GM12891 (cell line): Measurements from ENCODE around the gene CDH4.

Experiments used
- DNase-seq: peaks from one replicate; pipeline ENCODE4 v3.0.0; 2011; ENCODE audit warnings: low spot score; ENCODE audit not compliant: insufficient read length
- FAIRE-seq: peaks from 2 replicates; lab custom pipeline; 2011; peaks lifted over from hg19 to GRCh38; lab: Jason Lieb, UNC
- PAX5 ChIP-seq: IDR thresholded peaks from 2 replicates; pipeline ENCODE4 v1.6.1; 2011; ENCODE audit warnings: low read length, moderate library complexity, mild to moderate bottlenecking; ENCODE audit not compliant: insufficient read depth, severe bottlenecking
- POLR2A ChIP-seq: IDR thresholded peaks from 2 replicates; pipeline ENCODE4 v1.6.1; 2011; ENCODE audit warnings: low read depth, low read length, control low read depth
- POLR2AphosphoS5 ChIP-seq: IDR thresholded peaks from 2 replicates; pipeline ENCODE4 v1.6.1; 2011; ENCODE audit warnings: low read depth, low read length, control low read depth
- POU2F2 ChIP-seq: IDR thresholded peaks from 2 replicates; pipeline ENCODE4 v1.6.1; 2011; ENCODE audit warnings: low read depth, mild to moderate bottlenecking, control low read depth, low read length, moderate library complexity
- SPI1 ChIP-seq: IDR thresholded peaks from 2 replicates; pipeline ENCODE4 v1.6.1; 2011; ENCODE audit warnings: low read depth, low read length, control low read depth
- TAF1 ChIP-seq: IDR thresholded peaks from 2 replicates; pipeline ENCODE4 v1.6.1; 2011; ENCODE audit warnings: low read depth, low read length, control low read depth

Gene CDH4

DNA sequence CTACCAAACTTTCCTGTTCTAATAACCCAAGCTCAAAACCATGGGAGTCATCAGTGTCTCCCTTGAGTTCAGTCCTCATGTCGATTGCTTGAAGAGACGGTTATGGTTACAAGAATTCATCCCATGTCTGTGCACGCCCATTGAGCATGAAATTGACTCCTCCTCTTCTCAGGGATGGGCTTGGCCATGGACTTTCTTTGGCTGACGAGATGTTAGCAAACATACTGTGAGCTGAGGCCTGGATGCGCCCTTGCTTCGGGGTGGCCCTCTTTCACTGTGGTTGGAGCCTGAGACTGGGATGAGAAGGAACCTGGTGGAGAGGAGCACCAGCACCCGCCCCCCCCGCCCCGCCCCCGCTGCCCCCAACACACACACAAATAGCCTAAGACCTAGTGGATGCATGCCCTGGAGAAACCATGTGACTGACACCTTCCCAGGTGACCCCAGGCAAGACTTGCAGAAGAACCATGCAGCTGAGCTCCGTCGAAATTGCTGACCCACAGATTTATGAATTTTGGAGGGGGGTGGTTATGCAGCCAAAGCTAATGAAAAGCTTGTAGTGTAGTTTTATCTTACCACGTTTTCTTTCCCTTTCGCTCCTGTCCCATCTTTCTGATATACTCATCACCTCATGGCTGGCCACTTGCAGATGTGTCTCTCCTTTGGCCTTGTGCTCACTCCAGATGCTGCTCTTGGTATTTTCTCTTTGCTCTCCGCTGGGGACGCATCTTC is 231.4 kb downstream of the CDH4 start:
- TF ChIP-seq POLR2A (no peak), SPI1 (no peak), TAF1 (no peak), POU2F2 (no peak), POLR2AphosphoS5 (no peak), PAX5 (no peak)
- DNase-seq (no peak), FAIRE-seq (no peak)

DNA sequence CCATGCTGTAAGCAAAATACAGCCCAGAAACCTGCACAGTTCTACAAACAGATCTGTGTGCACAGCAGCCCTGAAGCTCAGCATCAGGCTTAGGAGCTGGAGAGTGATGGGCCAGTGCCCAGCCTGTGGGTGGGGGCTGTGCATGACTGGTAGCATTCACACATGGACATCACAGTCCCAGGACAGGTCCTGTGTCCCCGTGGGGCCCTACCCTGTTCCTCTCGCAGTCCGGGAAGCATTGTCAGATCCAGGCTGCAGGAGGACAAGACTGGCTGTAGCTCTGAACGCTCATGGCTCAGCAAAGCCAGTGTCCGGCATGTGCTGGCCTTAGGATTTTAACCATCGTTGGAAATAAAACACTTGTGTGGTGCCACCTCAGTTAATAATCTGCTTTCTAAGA is 234.1 kb downstream of the CDH4 start:
- TF ChIP-seq TAF1 (no peak), PAX5 (no peak), POU2F2 (no peak), POLR2A (no peak), SPI1 (no peak), POLR2AphosphoS5 (no peak)
- FAIRE-seq = no peak
- DNase-seq = no peak

DNA sequence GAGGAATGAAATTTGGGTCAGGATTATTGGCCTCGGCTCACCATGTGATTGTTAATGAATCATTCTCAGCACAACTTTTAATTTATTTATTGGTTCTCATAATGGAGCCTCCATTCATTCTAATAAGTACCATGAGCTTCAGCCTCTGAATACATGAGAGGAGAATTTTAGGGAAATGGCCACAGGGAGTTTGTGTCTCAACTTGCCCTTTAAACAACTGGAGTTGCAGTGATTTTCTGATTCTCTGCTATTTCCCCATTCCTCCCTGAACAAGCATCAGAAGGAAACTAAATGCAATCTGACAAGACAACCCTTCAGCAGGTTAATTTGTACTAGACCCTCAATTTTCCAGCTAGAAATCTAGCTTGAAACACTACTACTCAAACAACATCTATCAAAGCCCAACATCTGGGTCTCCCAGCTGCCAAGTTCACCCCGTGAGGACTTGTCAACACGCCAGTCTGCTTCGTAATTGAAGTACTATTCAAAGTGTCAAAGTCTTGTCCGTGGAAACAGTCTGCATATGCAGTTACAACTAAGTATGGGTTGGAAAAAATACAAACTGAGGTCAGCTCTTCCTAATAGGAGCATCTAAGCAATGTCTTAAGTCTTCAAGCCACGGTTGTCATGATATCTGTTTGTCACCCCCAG is 235.4 kb downstream of the CDH4 start:
- no peak for FAIRE-seq
- TF ChIP-seq SPI1 = no peak
- TF ChIP-seq POLR2A = no peak
- no peak for TF ChIP-seq PAX5
- TF ChIP-seq POU2F2 = no peak
- TF ChIP-seq POLR2AphosphoS5 = no peak
- no peak for TF ChIP-seq TAF1

DNA sequence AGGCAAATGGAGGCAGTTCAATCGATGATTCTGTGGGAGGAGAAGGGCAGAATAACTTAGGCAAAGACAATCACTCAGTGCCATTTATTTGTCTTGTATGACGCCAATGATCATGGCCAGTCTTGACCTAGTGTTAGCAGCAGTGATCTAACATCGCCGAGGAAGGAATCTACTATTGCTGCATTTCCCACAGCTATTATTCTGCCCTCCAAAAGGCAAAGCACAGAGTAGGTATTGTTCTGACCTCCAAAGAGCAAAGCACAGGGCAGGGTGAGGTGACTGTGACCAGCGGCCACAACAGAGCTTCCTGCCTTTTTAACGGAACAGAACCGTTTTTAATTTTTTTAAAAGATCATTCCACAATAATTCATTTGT is 235.9 kb downstream of the CDH4 start:
- FAIRE-seq (no peak), DNase-seq (no peak)
- TF ChIP-seq PAX5 = no peak
- no peak for TF ChIP-seq POU2F2
- no peak for TF ChIP-seq SPI1

More for the DNA sequence above, 235.4 kb downstream of the CDH4 start:
- no peak for DNase-seq

DNA sequence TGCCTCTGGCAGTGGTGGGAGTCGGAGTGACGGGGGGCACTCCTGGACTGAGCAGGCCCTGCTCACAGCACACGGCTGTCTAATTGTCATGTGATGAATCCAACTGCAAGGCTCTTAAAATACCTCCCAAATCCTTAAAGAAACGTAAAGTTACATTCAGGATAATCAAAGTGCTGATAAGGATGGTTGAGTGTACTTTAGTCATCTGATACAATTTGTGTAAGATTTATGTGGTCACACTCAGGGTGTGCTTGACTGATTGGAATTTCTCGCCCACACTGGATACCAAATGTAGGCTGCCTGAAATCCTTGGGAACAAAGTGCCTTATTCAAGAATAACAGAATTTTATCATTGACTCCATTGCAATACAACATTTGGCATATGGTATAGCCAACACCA is 238.7 kb downstream of the CDH4 start:
- no peak for DNase-seq
- TF ChIP-seq POLR2A (no peak), TAF1 (no peak), PAX5 (no peak), POU2F2 (no peak), POLR2AphosphoS5 (no peak), SPI1 (no peak)
- FAIRE-seq = no peak

DNA sequence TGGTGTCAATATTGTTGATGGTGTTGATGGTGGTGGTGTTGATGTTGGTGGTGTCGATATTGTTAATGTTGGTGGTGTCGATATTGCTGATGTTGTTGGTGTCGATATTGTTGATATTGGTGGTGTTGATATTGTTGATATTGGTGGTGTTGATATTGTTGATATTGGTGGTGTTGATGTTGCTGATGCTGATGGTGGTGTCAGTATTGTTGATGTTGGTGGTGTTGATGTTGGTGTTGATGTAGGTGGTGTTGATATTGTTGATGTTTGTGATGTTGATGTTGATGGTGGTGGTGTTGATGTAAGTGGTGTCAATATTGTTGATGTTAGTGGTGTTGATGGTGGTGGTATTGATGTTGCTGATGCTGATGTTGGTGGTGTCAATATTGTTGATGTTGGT is 240.0 kb downstream of the CDH4 start:
- TF ChIP-seq POLR2AphosphoS5 (no peak), PAX5 (no peak), SPI1 (no peak), POU2F2 (no peak), POLR2A (no peak), TAF1 (no peak)
- FAIRE-seq = peak; percentile 13
- DNase-seq = no peak

DNA sequence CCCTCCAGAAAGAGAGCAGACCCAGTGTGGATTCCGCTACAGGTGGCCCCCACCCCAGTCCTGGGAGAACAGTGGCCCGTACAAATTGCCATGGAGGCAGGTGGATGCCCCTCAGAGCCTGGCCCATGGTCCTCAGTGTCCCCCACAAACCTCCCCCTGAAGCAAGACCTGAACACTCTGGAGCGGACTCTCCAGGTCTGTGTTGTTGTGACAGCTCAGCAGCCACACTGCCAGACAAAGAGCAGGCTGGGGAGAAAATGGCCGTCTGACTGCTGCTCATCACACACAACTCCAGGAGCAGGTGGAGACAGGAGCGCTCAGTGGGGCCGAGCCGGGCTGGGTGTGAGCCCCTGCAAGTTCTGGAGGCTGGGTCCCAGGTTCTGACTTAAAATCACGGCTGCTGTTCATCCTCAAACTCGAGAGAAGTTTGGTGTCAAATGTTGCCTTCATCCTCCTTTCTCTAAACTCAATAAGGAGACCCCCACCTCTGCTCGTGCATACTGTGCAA is 241.8 kb downstream of the CDH4 start:
- FAIRE-seq (no peak), DNase-seq (no peak)
- TF ChIP-seq TAF1 = no peak
- TF ChIP-seq SPI1 = no peak
- TF ChIP-seq POU2F2 = no peak
- TF ChIP-seq POLR2A = no peak
- TF ChIP-seq PAX5 = no peak
- no peak for TF ChIP-seq POLR2AphosphoS5

DNA sequence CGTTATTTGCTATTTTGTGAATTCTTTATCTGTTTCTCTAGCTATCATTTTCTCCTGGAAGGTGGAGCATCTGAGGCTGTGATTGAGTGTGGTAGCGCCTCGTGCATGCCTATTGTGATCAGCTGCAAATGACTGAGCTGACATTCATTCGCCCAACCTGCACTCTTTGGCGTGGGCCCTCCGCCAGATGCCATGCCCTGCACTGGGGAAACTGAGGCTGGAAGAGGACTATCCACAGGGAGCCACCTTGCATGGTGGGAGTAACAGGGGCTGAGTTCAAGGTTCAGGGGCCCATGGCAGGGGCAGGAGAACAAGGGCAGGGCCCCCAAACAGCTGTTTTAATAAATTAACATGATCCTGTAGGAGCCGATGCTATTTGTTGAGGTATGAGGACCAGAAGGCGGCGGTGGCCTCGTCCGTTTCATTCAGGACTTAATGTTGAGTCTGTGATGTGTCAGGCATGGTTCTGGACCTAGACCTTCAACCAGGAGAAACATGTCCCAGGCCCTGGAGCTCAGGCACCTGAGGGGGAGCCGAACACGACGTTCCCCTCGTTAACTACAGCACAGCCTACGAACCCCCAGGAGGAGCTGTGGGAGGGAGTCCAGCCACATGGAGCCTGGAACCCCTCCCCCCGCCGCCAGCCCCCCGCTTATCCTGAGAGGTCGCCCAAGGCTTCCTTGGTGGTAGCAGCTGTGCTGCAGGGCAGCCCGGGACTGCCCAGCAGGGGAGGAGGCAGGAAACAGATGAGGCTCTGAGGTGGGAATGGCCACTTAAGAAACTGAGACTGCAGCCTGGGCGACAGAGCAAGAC is 242.9 kb downstream of the CDH4 start:
- FAIRE-seq (no peak), DNase-seq (no peak)

DNA sequence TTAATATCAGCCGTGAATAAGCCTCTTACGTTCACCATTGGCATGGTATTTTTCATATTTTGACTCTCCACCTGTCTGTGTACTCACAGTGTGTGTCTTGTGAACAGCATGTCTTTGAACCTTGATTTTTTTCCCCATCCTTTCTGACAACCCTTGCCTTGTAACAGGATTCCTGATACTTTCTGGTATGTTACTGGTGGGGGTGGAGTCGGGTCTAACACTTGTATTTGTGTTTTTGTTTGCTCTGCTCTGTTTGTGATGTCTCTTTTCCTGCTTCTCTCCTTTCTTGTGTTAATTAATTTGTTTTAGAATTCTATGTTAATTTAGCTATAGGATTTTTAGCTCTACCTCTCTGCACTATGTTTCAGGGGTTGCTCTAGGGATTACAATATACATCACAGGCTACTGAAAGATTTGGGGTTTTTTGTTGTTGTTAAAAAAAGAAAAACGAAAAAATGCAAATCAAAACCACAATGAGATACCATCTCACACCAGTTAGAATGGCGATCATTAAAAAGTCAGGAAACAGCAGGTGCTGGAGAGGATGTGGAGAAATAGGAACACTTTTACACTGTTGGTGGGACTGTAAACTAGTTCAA is 245.1 kb downstream of the CDH4 start:
- DNase-seq = no peak
- FAIRE-seq = no peak
- TF ChIP-seq POLR2AphosphoS5 = no peak
- no peak for TF ChIP-seq PAX5
- no peak for TF ChIP-seq TAF1
- no peak for TF ChIP-seq POU2F2
- TF ChIP-seq SPI1 = no peak
- TF ChIP-seq POLR2A = no peak

More for the DNA sequence above, 242.9 kb downstream of the CDH4 start:
- no peak for TF ChIP-seq POLR2A
- TF ChIP-seq POU2F2 = no peak
- no peak for TF ChIP-seq PAX5
- TF ChIP-seq SPI1 = no peak
- no peak for TF ChIP-seq POLR2AphosphoS5
